Astrocyte (in vitro differentiated cells and primary cell): Measurements from ENCODE around the gene HTR4.

Experiments
- CTCF ChIP-seq: IDR thresholded peaks from 2 replicates; pipeline ENCODE4 v1.5.1; 2011; ENCODE audit warnings: low read depth, mild to moderate bottlenecking, inconsistent platforms, low read length, moderate library complexity; ENCODE audit not compliant: insufficient read depth
- EZH2 ChIP-seq: IDR thresholded peaks from 2 replicates; pipeline ENCODE4 v1.6.1; 2012; ENCODE audit warnings: mild to moderate bottlenecking, low read length, inconsistent platforms; ENCODE audit not compliant: insufficient read depth

DNA sequence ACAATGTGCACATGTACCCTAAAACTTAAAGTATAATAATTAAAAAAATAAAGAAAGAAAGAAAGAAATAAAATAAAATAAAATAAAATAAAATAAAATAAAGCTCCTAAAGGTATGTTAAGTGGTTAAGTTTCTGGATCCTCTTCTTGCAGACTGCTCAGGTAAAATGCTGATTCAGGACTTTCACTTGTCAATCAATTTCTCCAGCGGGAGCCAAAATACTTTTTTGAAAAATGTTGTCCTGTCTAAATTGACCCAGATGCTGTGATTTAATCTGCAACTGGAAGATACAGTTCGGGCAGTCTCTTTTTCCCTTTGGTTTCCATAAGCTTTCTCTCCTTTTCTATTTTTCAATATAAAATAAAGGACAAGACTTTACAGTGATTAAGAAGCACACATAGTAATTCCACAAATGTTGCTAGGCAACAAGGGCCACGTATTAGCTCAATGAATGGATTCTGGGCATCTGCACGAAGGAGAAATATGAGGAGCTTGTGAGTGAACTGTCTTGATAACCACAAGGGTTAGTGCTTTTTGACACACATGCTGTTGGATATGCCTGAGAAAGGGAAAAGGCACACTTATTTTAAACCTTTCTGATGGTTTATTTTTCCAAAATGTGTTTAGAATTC, 38.6 kb downstream of the HTR4 start:
- TF ChIP-seq CTCF: no peak
- TF ChIP-seq EZH2: no peak
